ENCODE data around the gene MITF. TPM values are rescaled to one million over a fixed set of nuclear protein-coding genes. Genes with fewer than 3 reads are reported as not detected.

The MITF gene, protein sequence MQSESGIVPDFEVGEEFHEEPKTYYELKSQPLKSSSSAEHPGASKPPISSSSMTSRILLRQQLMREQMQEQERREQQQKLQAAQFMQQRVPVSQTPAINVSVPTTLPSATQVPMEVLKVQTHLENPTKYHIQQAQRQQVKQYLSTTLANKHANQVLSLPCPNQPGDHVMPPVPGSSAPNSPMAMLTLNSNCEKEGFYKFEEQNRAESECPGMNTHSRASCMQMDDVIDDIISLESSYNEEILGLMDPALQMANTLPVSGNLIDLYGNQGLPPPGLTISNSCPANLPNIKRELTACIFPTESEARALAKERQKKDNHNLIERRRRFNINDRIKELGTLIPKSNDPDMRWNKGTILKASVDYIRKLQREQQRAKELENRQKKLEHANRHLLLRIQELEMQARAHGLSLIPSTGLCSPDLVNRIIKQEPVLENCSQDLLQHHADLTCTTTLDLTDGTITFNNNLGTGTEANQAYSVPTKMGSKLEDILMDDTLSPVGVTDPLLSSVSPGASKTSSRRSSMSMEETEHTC
- total RNA-seq (9.6 TPM), polyA plus RNA-seq (ENCODE audit: insufficient read depth in 1 of 8, insufficient read length in 8 of 8, low replicate concordance in 1 of 8) (1 to 10 TPM; 5.7 to 9.4 (median 7.4) TPM)
- long read RNA-seq, donor 1, full-length matches to known transcripts = 1 of 1 reads
- long read RNA-seq, donor 1, partial matches to known transcripts = 0 of 1 reads
- long read RNA-seq, donor 1, other reads (novel, unspliced or antisense) = 0 of 1 reads
- long read RNA-seq, donor 2, full-length matches to known transcripts = 2 of 2 reads
- long read RNA-seq, donor 2, partial matches to known transcripts = 0 of 2 reads
- long read RNA-seq, donor 2, other reads (novel, unspliced or antisense) = 0 of 2 reads
- long read RNA-seq, donor 3, full-length matches to known transcripts = 4 of 4 reads
- long read RNA-seq, donor 3, partial matches to known transcripts = 0 of 4 reads
- long read RNA-seq, donor 3, other reads (novel, unspliced or antisense) = 0 of 4 reads
- long read RNA-seq, donor 4, full-length matches to known transcripts = 1 of 1 reads
- long read RNA-seq, donor 4, partial matches to known transcripts = 0 of 1 reads
- long read RNA-seq, donor 4, other reads (novel, unspliced or antisense) = 0 of 1 reads
- long read RNA-seq, donor 5, full-length matches to known transcripts = 2 of 2 reads
- long read RNA-seq, donor 5, partial matches to known transcripts = 0 of 2 reads
- long read RNA-seq, donor 5, other reads (novel, unspliced or antisense) = 0 of 2 reads
- long read RNA-seq, donor 6 = 0 reads
- long read RNA-seq, donor 7, full-length matches to known transcripts = 2 of 2 reads
- long read RNA-seq, donor 7, partial matches to known transcripts = 0 of 2 reads
- long read RNA-seq, donor 7, other reads (novel, unspliced or antisense) = 0 of 2 reads
- long read RNA-seq, donor 8, partial matches to known transcripts = 0 of 1 reads
- long read RNA-seq, donor 8, other reads (novel, unspliced or antisense) = 0 of 1 reads
- long read RNA-seq, donor 9 = 0 reads
- long read RNA-seq, donor 10, partial matches to known transcripts = 0 of 1 reads
- long read RNA-seq, donor 10, other reads (novel, unspliced or antisense) = 0 of 1 reads
- long read RNA-seq, donor 11, full-length matches to known transcripts = 2 of 2 reads
- long read RNA-seq, donor 11, partial matches to known transcripts = 0 of 2 reads
- long read RNA-seq, donor 11, other reads (novel, unspliced or antisense) = 0 of 2 reads

GRCh38 chr3:69739204-69740102 is at the start of gene MITF:
MITF (plus strand) TSS chr3:69739464; CDS start chr3:69739598, 134 bp downstream.
- Histone ChIP-seq H3K36me3 (ENCODE audit: control insufficient read depth, insufficient read depth, low read length) (no peaks in the 10 kb centered on the region), H3K4me3 (ENCODE audit: low read length) (peak within 1 kb of the TSS; percentile 90), H3K9me3 (replicated peaks; ENCODE audit: control insufficient read depth, low read depth, low read length) (no peaks in the 10 kb centered on the region), H3K4me1 (ENCODE audit: control insufficient read depth, insufficient read depth, low read length) (peaks cover 12% of the 10 kb centered on the region), H3K27ac (ENCODE audit: low read length) (peak within 1 kb of the TSS; percentile 85), H3K27me3 (ENCODE audit: control insufficient read depth, insufficient read depth, low read length) (peaks cover 7% of the 10 kb centered on the region)
- WGBS (ENCODE audit: insufficient coverage) = under 1% methylated on average over 81 of the region's 81 CpGs
- DNase-seq = peak; percentile 98

DNA sequence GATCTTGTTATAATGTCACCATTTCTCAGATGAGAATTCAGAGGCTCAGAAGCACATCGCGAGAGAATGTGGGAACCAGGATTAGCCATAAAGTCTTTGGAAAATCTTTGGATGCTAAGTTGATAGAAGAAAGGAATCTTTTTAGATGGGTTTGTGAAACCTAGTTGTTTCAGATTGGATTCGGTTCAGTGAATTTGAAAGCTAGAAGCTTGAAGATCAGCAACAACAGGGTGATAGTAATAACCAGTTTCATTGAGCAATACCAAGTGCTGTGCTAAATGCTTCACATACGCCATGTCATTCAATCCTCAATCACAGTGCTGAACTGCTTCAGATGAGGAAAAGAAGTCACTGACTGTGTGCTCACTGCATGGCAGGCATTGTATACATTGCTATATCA is 47.4 kb upstream of the MITF start:
- WGBS (ENCODE audit: insufficient coverage) = 81% methylated on average over 2 of the region's 4 CpGs
- no peak overlapping the region for H3K27ac ChIP-seq (ENCODE audit: low read length)
- H3K4me3 ChIP-seq (ENCODE audit: low read length) = no peak overlapping the region

DNA sequence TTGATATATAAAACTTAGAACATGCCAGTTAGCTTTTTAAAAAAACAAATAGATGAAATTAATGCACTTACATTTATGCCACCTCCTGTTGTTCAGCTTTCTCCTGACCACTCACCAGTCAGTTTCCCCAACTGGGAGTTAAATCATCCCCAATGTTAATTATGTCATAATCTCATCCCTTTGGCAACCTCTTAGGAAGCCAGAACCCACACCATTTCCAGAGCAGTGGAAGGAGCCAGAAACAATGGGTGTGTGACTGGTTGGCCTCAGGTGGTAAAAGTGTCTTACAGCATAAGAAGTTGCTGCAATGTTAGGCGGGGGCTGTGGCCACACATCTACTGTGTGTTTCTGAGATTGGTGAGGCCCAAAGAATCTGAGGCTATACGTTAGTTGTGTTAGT is 46.5 kb upstream of the MITF start:
- Histone ChIP-seq H3K27me3 (ENCODE audit: control insufficient read depth, insufficient read depth, low read length) (no peaks in the 10 kb centered on the region), H3K9me3 (replicated peaks; ENCODE audit: control insufficient read depth, low read depth, low read length) (no peaks in the 10 kb centered on the region), H3K27ac (ENCODE audit: low read length) (no peak overlapping the region), H3K36me3 (ENCODE audit: control insufficient read depth, insufficient read depth, low read length) (no peaks in the 10 kb centered on the region), H3K4me3 (ENCODE audit: low read length) (no peak overlapping the region), H3K4me1 (ENCODE audit: control insufficient read depth, insufficient read depth, low read length) (peaks cover 3% of the 10 kb centered on the region)
- no peak for DNase-seq
- 90% methylated on average over 2 of the region's 2 CpGs for WGBS (ENCODE audit: insufficient coverage)

More for the DNA sequence above, 47.4 kb upstream of the MITF start:
- H3K27me3 ChIP-seq (ENCODE audit: control insufficient read depth, insufficient read depth, low read length) = no peaks in the 10 kb centered on the region
- DNase-seq = no peak
- no peaks in the 10 kb centered on the region for H3K9me3 ChIP-seq (replicated peaks; ENCODE audit: control insufficient read depth, low read depth, low read length)
- peaks cover 8% of the 10 kb centered on the region for H3K4me1 ChIP-seq (ENCODE audit: control insufficient read depth, insufficient read depth, low read length)
- no peaks in the 10 kb centered on the region for H3K36me3 ChIP-seq (ENCODE audit: control insufficient read depth, insufficient read depth, low read length)

GRCh38 chr3:69695443-69695842 is 43.8 kb upstream of the MITF start:
- Histone ChIP-seq H3K4me1 (ENCODE audit: control insufficient read depth, insufficient read depth, low read length) (peaks cover 3% of the 10 kb centered on the region), H3K9me3 (replicated peaks; ENCODE audit: control insufficient read depth, low read depth, low read length) (no peaks in the 10 kb centered on the region), H3K27me3 (ENCODE audit: control insufficient read depth, insufficient read depth, low read length) (no peaks in the 10 kb centered on the region), H3K4me3 (ENCODE audit: low read length) (no peak overlapping the region), H3K36me3 (ENCODE audit: control insufficient read depth, insufficient read depth, low read length) (no peaks in the 10 kb centered on the region), H3K27ac (ENCODE audit: low read length) (no peak overlapping the region)
- WGBS (ENCODE audit: insufficient coverage) = no CpG with 5 or more reads among the region's 2 CpGs
- no peak for DNase-seq

GRCh38 chr3:69695933-69696332 is 43.3 kb upstream of the MITF start:
- H3K4me1 ChIP-seq (ENCODE audit: control insufficient read depth, insufficient read depth, low read length) = peaks cover 3% of the 10 kb centered on the region
- DNase-seq = no peak
- H3K9me3 ChIP-seq (replicated peaks; ENCODE audit: control insufficient read depth, low read depth, low read length) = peaks cover 5% of the 10 kb centered on the region
- WGBS (ENCODE audit: insufficient coverage) = 93% methylated on average over 2 of the region's 4 CpGs
- H3K27me3 ChIP-seq (ENCODE audit: control insufficient read depth, insufficient read depth, low read length) = no peaks in the 10 kb centered on the region
- H3K4me3 ChIP-seq (ENCODE audit: low read length) = no peak overlapping the region
- H3K36me3 ChIP-seq (ENCODE audit: control insufficient read depth, insufficient read depth, low read length) = no peaks in the 10 kb centered on the region
- no peak overlapping the region for H3K27ac ChIP-seq (ENCODE audit: low read length)

GRCh38 chr3:69696367-69696766 is 42.9 kb upstream of the MITF start:
- Histone ChIP-seq H3K36me3 (ENCODE audit: control insufficient read depth, insufficient read depth, low read length) (no peaks in the 10 kb centered on the region), H3K4me3 (ENCODE audit: low read length) (no peak overlapping the region), H3K9me3 (replicated peaks; ENCODE audit: control insufficient read depth, low read depth, low read length) (peaks cover 9% of the 10 kb centered on the region), H3K27ac (ENCODE audit: low read length) (no peak overlapping the region), H3K4me1 (ENCODE audit: control insufficient read depth, insufficient read depth, low read length) (no peaks in the 10 kb centered on the region), H3K27me3 (ENCODE audit: control insufficient read depth, insufficient read depth, low read length) (no peaks in the 10 kb centered on the region)
- DNase-seq = peak; percentile 35
- no CpG with 5 or more reads among the region's 1 CpG for WGBS (ENCODE audit: insufficient coverage)

- Histone ChIP-seq H3K4me1 (ENCODE audit: control insufficient read depth, insufficient read depth, low read length) (no peaks in the 10 kb centered on the region), H3K9me3 (replicated peaks; ENCODE audit: control insufficient read depth, low read depth, low read length) (peaks cover 9% of the 10 kb centered on the region), H3K27me3 (ENCODE audit: control insufficient read depth, insufficient read depth, low read length) (no peaks in the 10 kb centered on the region), H3K27ac (ENCODE audit: low read length) (no peak overlapping the region), H3K4me3 (ENCODE audit: low read length) (no peak overlapping the region), H3K36me3 (ENCODE audit: control insufficient read depth, insufficient read depth, low read length) (no peaks in the 10 kb centered on the region)
- DNase-seq = no peak
- whole genome bisulfite sequencing (ENCODE audit: insufficient coverage) = 60% methylated on average over 4 of the region's 5 CpGs
Observed at GRCh38 chr3:69697381-69697780, 41.9 kb upstream of the MITF start.

GRCh38 chr3:69698728-69699127 is 40.5 kb upstream of the MITF start:
- Histone ChIP-seq H3K4me3 (ENCODE audit: low read length) (no peak overlapping the region), H3K27ac (ENCODE audit: low read length) (no peak overlapping the region), H3K9me3 (replicated peaks; ENCODE audit: control insufficient read depth, low read depth, low read length) (peaks cover 9% of the 10 kb centered on the region), H3K4me1 (ENCODE audit: control insufficient read depth, insufficient read depth, low read length) (no peaks in the 10 kb centered on the region), H3K36me3 (ENCODE audit: control insufficient read depth, insufficient read depth, low read length) (no peaks in the 10 kb centered on the region), H3K27me3 (ENCODE audit: control insufficient read depth, insufficient read depth, low read length) (no peaks in the 10 kb centered on the region)
- DNase-seq = no peak
- no CpG with 5 or more reads among the region's 2 CpGs for WGBS (ENCODE audit: insufficient coverage)

Measured in muscle of leg (tissue), 16 donors.